H1 (cell line): ENCODE measurements around the gene KCNQ1OT1. TPM values are rescaled to one million over a fixed set of nuclear protein-coding genes. Genes with fewer than 3 reads are reported as not detected.

Experiments used
- BACH1 ChIP-seq: IDR thresholded peaks from 2 replicates; pipeline ENCODE4 v1.6.1; 2012; ENCODE audit warnings: low read length, improper control_type of control experiment
- CHD7 ChIP-seq: fragments of 300-600 bp; sonication (generic); IDR thresholded peaks from 2 replicates; pipeline ENCODE4 v1.7.1; 2012; ENCODE audit warnings: low read length, moderate library complexity, mild to moderate bottlenecking, inconsistent platforms; ENCODE audit not compliant: insufficient replicate concordance
- E2F6 ChIP-seq: IDR thresholded peaks from 2 replicates; pipeline ENCODE4 v1.6.1; 2012; ENCODE audit warnings: inconsistent platforms
- FOSL1 ChIP-seq: IDR thresholded peaks from 2 replicates; pipeline ENCODE4 v1.6.1; 2011; ENCODE audit warnings: mild to moderate bottlenecking, low read depth, low read length, moderate library complexity; ENCODE audit not compliant: insufficient read depth
- JUND ChIP-seq: IDR thresholded peaks from 2 replicates; pipeline ENCODE4 v1.6.1; 2011; ENCODE audit warnings: mild to moderate bottlenecking, improper control_type of control experiment, low read length
- SUZ12 ChIP-seq: fragments of 200-600 bp; sonication (generic); IDR thresholded peaks from 2 replicates; pipeline ENCODE4 v1.6.1; 2012; ENCODE audit warnings: mild to moderate bottlenecking, inconsistent platforms, low read length, moderate library complexity, mixed read lengths
- TBP ChIP-seq: IDR thresholded peaks from 2 replicates; pipeline ENCODE4 v1.6.1; 2011; ENCODE audit warnings: low read depth, low read length, improper control_type of control experiment
- YY1 ChIP-seq: IDR thresholded peaks from 2 replicates; pipeline ENCODE4 v1.6.1; 2011; ENCODE audit warnings: low read depth, mild to moderate bottlenecking, low read length
- polyA plus RNA-seq, 7 experiments: library from polyadenylated mRNA; depleted of rRNA in 3 of 7; stranded (reverse) in 5 of 7; unstranded in 2 of 7; fragments of >200 nt in 5 of 7; fragments of 200-250 nt in 2 of 7; gene quantifications; 1 replicate in 5 of 7; 2 replicates in 1 of 7; 4 replicates in 1 of 7; pipeline versions ENCODE4 v1.2.1 to v1.2.3, GENCODE V29; 2011 to 2013; ENCODE audit warnings: missing spikeins in 2 of 7, mixed read lengths in 2 of 7
- total RNA-seq: library from RNA; stranded (reverse); fragmentation: NEBNext Ultra II Directional; extraction: Animal tissue kit (Norgen Biotek cat#: 25700); gene quantifications from 2 replicates; pipeline ENCODE4 v1.2.1, GENCODE V29; 2021

Gene KCNQ1OT1
- total and polyA plus RNA-seq, 2 of the 8 experiments (the other 6 are each of a cell fraction or from before 2014, with no cell fraction given), result 0.21 to 1.2 TPM

DNA sequence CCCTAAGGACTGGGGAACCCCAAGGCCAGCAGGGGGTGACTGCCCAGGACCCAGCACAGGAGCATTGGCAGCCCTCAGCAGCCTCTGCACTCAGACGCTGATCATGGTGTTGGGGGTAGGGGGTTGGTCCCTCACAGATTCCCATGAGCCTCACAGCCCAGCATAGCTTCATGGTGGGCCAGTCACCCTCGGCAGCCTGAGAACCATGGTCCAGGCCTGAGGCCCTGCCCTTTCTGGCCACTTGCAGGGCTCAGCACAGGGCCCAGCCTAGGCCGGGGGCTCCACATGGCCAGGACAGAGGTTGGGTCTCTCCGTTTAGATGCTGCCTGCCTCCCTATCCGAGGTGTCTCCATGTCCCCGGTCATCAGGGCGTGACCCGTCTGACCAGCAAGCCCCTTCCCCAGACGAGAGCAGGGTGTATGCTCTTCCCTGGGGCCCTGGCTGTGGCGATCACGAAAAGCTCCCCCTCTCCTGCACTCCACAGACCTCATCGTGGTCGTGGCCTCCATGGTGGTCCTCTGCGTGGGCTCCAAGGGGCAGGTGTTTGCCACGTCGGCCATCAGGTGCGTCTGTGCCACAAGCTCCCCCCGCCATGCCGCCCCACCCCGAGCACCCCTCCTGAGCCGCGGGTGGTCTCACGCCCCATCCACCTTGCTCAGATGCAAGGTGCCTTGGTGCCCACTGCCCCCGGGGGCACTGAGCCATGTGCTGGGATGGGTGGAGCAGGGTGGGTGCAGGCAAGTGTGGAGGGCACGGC, 128.8 kb downstream of the KCNQ1OT1 start (continued):
- TF ChIP-seq CHD7 (no peak), YY1 (no peak), E2F6 (no peak), FOSL1 (no peak), TBP (no peak), BACH1 (no peak), SUZ12 (no peak), JUND (no peak)
- TF ChIP-seq, all 59 proteins: peak for 0
